Right forelimb (tissue), 1 donor: ENCODE data around the gene SCN10A.

ENCODE experiments used
- DNase-seq: peaks from one replicate; pipeline ENCODE4 v3.0.0-alpha.2; 2018

SCN10A gene

DNA sequence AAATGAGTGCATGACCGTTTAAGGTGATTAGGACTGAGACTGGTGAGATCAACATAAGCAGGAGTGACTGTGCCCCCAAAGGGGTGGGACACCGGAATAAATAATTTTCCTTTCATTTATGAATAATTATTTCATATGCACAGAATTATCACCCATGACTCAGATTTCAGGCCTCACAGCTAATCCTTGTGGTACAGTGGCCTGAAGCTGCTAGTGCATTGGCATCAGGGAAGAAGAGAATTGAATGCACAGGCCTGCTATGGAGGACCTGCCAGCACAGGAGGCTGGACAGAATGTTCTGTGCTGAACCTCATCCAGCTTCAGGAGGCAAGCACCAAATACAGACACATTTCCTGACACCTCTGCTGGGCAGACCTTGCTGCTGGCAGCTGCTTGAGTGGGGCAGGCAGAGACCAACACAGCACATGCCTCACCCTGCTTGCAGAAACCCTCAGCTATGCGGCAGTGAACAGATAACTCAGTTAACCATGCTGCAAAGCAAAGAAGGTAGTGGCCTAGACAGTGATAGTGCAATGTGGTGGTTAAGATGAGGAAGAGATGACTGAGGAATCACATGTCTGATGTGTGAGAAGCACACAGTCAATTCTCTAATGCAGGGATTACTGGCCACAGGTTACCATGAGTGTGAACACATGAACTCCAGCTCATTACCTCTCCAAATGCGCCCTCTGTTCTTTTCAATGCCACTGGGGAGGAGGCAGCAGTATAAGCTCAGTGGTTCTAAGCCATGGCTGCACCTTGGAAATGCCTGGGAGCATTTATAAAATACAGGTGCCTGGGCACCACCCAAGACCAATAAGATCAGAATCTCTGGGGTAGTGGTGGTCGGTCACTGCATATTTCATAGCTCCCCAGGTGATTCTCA, 98.4 kb downstream of the SCN10A start:
- DNase-seq, result no peak

DNA sequence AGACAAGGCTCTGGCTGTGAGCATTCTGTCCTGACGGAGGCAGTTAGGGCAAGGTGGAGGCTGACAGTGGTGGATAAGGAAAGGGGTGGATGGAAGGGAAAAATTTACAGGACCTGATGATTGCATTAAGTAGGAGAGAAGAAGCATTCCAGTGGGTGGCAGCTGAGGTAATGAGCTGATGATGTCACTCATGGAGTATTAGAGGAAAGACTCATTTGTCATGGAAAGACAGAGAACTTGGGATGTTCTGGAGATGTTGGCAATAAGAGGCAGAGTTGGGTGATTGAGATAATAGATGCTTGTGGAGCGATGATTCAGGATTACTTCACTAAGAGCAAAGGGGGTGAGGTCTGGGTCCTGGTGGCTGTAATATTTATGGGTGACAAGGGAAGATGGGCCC, 102.9 kb downstream of the SCN10A start:
- DNase-seq, result no peak

DNA sequence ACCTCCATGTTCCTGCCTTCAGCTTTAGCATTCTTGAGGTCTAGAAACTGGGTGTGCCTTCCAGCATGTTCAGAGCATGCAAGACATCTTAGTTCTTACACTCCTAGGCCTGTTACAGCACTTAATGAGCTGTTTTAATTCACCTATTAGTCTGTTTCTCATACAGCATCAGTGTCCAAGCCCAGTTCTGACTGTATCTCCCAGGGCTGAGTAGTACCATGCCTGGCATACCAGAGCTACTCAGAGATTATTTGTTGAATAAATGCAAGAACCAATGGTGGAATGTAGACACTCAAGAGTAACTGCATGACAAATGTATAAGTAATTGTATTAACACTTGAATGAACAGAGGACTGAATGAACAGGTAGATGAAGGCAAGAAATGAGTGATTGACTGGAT, 104.7 kb downstream of the SCN10A start:
- DNase-seq, result no peak

DNA sequence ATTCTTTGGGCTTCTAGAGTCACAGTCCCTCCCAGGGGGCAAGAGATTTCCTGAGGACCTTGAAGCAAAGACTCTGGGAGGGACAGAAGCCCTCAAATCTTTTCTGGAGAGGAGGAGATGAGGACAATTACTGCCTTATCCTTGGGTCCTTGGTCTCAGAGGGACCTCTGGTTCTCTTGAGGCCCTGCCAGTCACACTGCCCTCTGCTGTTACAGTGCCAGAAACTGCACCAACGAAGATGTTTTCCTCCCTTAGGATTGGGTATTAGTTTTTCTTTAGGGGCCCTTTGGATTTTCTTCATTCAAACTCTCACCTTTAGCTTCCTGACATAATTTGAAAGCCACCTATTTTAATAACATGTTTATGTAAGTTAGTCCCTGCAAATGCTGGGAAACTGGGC, 108.3 kb downstream of the SCN10A start:
- no peak for DNase-seq

DNA sequence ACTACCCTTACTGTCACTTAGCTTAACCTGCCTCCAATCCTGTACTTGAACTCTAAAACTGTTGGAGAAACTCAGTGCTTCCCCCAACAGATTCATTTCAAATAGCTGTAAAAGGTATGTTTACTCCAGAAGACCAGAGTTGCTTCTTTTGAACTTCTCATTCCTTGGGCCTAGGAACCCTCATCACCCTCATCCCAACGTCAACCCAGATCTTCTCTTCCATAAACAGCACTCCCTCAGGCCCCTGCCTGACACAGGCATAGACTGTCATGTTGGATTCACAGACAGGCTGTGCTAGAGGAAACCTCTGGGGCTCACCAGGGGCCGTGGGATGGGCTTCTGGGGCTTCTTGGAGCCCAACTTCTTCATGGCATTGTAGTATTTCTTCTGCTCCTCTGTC, 109.1 kb downstream of the SCN10A start:
- no peak for DNase-seq

DNA sequence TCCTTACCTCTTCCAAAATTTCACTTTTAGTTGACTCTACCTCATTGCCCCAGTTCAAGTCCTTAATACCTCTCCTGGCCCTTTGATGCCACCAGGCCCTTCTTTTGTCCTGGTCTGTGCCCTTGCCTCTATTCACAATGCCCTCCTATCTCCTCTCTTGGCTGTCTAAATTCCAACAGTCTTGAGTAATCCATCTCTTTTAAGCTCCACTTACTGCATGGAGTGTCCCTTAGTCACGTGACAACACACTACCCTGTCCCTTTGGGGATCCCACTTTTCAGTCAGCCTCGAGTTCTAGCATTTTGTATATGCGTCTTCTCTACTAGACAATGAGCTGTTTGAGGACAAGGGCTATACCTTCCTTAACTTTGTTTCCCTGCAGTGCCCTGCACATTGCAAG, 113.8 kb downstream of the SCN10A start:
- no peak for DNase-seq

DNA sequence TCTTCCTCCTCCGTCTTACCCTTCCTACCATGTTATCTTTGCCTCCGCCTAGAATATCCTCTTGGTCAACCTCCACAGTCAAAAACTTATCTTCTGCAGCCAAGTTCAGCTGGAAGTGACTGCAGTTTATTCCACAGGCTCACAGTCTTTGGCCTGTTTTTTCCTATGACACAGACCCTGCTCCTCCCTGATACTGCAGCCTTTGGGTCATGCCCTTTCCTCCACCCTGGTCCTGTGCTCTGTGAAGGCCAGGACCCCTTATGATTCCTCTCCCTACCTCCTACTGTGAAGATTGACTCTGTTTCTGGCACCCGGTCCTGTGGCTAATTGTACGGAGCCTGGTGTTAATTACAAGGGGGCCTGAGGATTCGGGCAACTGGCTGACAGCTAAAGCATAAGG, 117.3 kb downstream of the SCN10A start:
- no peak for DNase-seq

DNA sequence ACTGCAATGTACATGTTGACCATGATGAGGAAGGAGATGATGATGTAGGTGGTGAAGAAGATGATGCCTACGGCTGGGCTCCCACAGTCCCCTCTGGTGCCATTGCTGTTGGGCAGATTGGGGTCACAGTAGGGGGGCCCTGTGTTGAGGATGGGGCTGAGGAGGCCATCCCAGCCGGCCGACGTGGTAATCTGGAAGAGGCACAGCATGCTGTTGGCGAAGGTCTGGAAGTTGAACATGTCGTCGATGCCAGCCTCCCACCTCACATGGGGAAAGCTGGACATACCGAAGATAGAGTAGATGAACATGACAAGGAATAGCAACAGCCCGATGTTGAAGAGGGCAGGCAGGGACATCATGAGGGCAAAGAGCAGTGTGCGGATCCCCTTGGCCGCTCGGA, 118.0 kb downstream of the SCN10A start:
- DNase-seq, result no peak

DNA sequence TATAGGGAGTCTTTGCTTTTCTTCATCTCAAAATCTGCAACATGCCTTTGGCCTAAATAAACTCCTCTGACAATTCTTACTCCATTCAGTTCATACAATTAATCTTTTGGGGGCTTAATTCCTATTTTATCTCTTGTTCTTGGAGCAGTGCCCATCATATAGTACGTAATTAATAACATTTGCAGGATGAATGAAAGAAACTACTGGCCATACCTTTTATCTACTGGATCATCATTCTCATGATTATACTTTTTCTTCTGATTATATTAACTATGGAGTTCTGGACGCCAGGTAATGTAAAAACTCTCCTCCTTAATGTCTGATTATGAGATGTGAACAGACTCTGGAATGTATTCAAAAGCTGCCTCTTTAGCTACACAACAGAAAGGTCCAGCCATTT, 120.0 kb downstream of the SCN10A start:
- DNase-seq, result no peak

DNA sequence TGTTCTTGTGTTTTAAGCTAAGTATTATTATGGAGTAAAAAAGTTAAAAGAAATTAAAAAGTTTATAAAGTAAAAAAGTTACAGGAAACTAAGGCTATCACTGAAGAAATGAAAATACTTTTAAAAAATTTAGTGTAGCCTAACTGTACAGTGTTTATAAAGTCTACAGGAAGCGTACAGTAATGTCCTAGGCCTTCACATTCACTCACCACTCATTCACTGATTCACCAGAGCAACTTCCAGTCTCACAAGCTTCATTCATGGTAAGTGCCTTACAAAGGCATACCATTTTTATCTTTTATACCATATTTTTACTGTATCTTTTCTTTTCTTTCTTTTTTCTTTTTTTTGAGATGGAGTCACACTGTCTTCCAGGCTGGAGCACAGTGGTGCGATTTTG, 125.8 kb downstream of the SCN10A start:
- no peak for DNase-seq

DNA sequence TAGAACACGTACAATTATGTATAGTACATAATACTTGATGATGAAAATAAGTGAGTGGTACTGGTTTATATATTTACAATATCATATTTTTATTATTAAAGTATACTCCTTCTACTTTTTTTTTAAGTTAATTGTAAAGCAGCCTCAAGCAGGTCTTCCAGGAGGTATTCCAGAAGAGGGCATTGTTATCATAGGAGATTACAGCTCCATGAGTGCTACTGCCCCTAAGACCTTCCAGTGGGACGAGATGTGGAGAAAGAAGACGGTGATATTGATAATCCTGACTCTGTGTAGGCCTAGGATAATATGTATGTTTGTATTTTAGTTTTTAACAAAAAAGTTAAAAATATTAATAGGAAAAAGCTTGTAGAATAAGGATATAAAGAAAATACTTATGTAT, 126.2 kb downstream of the SCN10A start:
- DNase-seq, result no peak

DNA sequence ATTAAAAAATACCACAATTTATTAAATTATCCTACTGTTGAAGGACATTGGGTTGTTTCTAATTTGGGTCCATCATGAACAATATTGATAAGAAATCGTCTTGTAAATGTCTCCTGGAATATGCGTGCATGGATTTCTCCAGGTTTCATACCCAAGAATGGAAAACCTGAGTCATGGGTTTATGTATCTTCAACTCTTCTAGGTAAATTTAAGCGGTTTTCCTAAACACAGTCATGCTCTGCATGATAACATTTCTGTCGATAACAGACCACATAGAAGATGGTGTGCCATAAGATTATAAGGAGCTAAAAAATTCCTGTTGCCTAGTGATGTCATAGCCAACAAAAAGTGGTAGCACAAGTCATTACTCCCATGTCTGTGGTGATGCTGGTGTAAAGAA, 126.7 kb downstream of the SCN10A start:
- no peak for DNase-seq

DNA sequence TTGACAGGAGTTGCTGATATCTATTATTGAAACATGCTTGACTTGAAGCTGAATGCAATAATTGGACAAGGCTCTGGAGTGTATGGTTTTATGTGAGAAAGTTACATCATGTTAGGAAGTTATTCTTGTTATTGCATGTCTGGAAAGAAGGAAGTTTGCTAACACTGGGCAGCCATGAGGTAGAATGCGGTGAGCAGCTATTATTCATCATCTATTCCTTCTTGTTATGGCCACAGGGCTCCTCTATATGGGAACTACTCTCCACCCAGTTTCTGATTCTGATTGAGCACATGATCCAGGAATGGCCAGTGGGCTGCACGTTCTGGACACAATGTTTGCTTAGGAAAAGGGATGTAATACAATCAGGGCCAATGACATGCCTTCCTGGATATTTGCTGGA, 128.7 kb downstream of the SCN10A start:
- no peak for DNase-seq

DNA sequence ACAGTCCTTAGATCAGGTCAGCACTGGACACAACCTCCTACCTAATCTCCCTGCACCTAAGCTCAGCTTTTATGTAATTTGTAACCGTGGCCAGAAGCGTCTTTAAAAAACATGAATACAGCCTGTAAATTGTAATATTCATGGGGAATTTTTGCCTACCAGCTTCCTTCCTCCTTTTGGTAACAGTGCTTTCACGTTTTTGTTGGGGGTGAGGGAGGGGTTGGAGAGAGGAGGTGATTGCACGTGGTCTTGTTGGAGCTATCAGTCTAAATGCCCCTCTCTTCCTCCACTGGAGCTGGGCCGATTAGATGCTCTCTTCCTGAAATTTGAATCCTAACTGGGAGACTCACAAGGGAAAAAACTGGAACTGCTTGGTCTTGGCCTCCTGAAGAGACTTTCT, 131.5 kb downstream of the SCN10A start:
- DNase-seq, result no peak

DNA sequence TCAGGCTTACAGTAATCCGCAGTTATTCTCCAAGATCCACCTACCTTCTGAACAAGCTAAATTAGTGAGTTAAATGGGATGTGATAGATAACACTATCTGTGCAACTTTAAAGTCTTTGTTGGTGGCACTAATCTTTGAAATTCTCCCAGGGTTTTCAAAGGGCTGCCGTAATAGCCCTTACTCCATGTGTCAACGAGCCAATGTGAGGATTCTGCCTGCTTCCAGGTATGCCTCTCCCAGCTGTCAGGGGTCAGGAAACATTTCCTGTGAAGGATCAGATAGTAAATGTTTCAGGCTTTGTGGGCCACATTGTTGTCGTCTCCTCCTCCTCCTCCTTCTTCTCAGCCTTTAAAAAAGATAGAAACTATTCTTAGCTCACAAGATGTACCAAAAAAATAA, 146.3 kb downstream of the SCN10A start:
- no peak for DNase-seq

DNA sequence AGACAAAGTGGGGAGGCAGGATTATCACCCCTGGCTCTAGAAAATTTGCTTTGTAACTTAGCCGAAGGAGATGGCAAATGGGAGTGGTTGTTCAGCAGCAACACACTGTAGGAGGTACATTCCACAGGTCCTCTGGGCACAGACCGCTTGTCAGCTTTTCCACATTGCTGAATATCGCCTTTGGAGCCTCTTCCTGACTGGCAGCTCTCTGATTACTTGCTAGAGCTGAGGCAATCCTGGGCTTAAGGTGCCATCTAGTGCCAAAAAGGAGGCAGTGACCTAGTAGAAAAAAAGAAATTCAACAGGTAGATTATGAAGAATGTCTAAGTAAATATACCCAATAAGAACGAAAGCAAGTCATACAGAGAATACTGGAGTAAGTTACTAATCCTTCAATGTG, 153.5 kb downstream of the SCN10A start:
- DNase-seq, result no peak

DNA sequence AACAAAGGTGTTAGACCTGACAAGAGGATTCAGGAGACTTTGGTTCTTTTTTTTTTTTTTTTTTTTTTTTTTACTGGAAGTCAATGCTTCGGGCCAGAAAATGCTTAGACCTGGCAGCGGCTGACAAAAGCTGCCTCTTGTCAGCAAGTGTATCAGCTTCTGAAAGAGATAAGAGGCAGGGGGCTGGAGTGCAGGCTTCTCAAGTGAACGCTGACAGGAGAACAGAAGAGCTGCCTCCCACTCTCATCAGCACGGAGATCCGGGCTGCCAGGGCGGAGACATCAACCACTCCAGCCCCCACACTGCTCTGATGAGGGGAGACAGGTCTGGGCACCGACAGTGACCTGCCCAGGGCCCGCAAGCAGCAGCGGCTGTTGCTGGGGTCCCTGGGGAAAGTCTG, 157.2 kb downstream of the SCN10A start:
- DNase-seq, result no peak

DNA sequence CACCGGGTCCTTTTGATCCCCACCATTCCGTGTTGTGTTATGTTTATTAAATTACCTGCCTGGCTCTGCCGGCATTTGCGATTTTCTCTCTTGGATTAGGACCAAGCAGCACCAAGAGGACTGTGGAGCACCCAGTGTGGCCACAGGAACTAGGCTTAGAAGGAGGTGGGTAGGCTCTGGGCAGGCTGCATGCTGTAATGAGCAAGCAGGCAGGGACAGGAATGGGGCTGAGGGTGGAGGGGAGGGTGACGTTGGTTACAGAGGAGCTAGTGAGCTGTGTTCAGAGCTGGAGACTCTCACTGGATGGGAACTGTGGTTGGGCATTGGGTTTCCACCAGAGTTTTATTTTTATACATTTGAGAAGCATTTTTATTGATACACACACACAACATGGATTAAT, 158.6 kb downstream of the SCN10A start:
- DNase-seq, result no peak

DNA sequence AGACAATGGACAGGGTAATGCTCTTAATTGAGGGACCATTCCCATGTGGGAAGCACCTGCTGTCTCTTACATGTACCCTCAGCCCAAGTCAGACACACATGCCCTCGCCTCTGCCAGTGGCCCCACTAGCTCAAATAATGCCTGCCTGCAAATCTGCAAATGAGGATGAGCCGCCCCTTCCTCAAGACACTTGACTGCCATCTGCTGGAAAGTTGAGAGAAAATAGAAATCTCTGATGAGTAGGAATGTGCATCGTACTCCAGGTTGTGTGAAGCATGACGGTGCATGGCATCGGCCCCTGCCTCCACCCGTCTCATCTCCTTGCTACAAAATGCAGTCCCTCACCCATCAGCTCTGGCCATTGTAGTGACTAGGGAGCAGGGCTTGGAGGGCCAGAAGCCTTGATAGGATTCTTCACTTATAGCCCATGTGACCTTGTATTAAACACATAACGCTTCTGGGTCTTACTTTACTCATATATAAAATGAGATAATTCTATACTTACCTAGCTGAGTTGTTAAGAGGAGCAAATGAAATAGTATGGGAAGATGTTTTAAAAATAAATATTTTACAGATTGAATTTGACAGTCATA, 160.2 kb downstream of the SCN10A start:
- DNase-seq, result no peak

DNA sequence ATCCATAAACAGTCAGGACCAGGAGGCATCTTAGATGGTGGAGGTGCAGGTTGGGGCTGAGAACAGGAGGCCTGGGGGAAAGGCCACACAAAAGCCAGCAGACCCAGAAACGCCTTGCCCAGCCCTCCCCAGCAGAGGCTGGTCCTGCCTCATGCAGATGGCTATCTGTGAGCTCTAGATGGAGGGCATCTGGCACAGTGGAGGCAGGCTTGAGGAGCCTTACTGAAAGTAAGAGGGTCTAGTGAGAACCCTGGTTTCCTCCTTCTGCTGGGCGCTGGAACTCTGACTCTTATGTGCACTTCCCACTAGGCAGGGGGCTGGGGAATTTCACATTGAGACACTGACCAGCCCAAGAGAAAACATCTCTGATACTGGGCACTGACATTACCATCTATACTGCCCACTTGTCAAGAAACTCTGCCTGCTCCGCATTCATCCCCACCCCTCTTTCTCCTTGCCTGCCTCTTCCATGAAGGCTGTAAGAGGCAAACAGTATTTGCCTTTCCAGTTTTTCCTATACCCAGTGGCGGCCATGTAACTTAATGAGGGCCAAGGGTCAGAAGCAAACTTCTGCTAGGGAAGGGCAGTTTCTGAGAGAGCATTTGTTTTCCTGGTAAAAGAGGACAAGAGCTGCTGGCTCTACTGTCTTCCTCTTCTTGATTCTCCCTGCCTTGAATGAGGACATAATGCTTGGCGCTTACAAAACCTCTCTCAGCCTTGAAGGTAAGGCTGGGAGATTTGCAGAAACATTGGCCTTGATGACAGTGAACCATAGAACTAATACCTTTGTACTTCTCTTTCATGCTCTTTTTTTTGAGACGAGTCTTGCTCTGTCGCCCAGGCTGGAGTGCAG, 162.1 kb downstream of the SCN10A start:
- DNase-seq, result no peak

DNA sequence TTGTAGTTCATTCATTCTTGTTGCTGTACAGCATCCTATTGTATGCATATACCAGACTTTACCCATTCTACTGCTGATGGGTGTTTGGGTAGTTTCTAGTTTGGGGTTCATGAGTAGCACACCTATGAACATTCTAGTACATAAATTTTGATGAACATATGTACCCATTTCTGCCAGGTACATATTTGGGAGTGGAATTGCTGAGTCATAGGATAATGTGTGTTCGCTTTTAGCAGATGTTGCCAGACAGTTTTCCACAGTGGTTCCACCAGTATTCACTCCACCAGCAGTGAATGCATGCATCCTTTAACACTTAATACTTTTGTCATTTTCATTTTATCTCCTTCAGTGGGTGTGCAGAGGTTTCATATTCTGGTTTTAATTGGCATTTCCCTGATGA, 163.1 kb downstream of the SCN10A start:
- no peak for DNase-seq

DNA sequence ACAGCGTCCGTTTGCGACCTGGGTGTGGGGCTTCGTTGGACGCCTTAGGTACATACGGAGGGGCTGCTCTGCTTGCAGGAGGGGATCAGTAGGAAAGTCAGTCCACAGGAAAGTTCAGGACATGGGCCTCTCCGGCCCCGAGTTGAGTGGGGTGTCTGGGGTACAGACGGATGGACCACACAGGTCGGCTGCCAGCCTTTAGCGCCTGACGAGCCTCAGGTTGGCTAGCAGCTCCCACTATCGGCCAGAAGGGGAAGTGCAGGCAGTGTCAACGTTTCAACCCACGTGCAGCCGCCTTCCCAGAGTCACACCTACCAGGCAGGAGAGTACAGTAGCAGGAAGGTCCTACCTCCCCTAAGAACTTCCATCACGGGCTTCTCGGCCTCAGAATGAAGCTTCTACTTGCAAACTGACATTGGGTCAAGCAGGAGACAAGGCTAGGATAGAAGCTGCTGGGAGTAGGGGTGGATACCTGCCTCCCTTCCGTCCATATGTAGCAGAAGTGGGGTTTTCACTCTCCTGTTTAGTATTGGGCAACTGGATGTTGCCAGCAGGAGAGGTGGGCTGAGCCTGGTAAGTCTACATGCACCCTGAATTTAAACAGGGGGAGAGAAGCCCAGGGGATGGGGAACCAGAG, 164.7 kb downstream of the SCN10A start:
- DNase-seq, result peak; percentile 63

DNA sequence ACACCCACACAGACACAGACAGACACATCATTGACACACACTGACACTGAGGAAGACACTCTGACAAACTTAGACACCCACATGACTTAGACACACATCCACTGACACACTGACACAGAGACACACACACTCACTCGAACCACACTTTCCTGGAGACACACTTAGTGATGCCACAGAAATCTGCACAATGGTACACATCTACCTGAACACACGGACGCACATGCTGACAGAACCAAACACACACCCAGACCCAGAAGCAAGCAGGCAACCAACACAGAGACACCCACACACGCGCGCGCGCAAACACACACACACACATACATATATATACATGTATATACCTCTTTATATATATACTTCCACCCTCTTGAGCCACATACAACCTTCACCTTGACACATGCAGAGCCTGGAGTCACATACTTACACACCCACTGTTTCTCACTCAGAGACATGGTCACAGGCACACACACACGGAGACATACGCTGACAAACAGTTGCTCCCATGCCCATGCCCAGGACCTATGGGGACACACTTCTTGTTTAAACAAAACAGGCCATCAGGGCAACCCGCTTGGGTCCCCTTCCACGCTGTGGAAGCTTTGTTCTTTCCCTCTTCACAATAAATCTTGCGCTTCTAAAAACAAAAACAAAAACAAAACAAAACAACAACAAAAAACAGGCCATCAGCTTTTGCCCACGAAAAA, 165.6 kb downstream of the SCN10A start:
- no peak for DNase-seq
